Measurements from ENCODE around the gene GRPEL1. TPM values are rescaled to one million over a fixed set of nuclear protein-coding genes. Genes with fewer than 3 reads are reported as not detected.

The GRPEL1 gene
- total RNA-seq, 1 donor from 2014 or later, result 13.3 TPM

GRCh38 chr4:7021930-7022664 lies 45.8 kb downstream of the GRPEL1 start:
- DNase-seq, result no peak

DNA sequence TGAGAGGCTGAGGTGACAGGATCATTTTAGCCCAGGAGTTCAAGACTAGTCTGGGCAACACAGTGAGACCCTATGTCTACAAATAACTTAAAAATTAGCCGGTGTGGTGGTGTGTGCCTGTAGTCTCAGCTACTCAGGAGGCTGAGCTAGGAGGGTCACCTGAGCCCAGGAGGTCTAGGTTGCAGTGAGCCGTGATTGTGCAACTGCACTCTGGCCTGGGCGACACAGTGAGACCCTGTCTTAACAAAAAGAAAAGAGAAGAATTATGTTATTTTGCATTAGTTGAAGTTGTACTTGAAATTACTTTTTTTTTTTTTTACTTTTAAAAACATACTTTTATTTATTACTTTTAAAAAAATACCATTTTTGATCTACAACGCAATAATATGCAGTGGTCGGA lies 46.5 kb downstream of the GRPEL1 start:
- no peak for DNase-seq

- no peak for DNase-seq
Observed at GRCh38 chr4:7020856-7021255, 47.0 kb downstream of the GRPEL1 start.

GRCh38 chr4:7020290-7020689 lies 47.6 kb downstream of the GRPEL1 start:
- no peak for DNase-seq

- DNase-seq, result no peak
Observed at GRCh38 chr4:7019367-7019766, 48.5 kb downstream of the GRPEL1 start.

DNA sequence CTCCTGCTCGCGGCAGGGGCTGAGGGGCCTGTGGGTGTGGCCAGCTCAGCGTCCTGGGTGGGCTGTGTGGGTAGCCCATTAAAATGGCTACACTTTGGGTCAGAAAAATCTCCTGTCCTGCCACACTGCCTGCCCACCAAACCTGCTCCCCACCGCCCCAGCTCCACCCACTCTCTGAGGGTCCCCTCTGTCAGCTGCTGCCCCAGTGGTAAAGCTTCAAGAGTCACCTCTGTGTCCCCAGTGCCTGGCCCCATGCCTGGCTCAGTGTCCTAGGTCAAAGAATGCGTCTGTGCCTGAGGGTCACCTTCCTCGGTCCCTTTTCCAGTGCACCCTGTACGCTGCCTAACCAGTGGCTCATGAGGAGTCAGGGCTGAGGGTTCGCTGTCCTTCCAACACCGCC lies 49.6 kb downstream of the GRPEL1 start:
- no peak for DNase-seq

DNA sequence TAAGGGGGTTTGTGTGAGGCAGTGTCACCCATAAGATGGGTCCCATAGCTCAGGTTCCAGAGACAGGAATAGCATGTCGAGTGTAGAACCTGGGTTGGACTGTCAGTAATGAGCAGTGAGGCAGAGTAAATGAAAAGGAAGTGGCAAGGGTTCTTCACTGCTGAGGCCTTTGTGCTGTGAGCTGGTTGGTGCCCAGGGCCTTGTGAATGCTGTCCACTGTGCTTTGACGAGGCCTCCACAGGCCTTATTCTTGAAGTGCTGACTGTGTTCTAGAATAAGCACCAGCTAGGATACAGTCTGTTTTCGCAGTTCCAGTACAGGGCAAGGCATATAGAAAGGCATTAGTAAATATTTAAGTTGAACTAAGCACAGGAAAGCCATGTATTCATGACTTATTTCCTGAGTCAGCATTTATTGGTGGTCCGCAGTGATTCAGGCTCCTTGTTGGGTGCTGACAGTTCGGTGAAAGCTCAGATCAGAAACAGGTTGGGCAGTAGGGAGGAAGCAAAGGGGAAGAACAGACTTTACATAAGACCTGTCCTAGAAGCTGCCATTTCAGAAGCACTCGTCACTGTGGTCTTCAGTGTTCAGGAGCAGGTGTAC lies 50.3 kb downstream of the GRPEL1 start:
- no peak for DNase-seq

- no peak for DNase-seq
Observed at GRCh38 chr4:7016512-7016911, 51.4 kb downstream of the GRPEL1 start.

DNA sequence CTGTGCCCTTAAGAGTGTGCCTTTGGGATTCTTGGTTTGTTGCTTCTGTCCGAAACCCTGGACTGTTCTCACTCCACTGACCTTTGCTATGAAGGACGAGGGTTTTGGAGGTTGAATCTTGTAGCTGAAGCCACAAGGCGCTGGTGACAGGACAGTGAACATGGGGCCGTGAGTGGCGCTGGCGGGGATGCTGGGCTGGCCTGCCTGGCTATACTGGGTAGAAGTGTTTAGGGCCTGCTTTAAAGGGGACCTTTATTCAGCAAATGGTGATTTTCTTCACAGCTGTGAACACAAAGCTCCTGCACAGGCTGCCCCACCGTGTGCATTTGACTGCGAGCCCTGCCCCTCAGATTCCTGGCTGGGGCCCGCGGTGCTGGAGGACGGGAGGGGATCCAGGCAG lies 51.8 kb downstream of the GRPEL1 start:
- no peak for DNase-seq

DNA sequence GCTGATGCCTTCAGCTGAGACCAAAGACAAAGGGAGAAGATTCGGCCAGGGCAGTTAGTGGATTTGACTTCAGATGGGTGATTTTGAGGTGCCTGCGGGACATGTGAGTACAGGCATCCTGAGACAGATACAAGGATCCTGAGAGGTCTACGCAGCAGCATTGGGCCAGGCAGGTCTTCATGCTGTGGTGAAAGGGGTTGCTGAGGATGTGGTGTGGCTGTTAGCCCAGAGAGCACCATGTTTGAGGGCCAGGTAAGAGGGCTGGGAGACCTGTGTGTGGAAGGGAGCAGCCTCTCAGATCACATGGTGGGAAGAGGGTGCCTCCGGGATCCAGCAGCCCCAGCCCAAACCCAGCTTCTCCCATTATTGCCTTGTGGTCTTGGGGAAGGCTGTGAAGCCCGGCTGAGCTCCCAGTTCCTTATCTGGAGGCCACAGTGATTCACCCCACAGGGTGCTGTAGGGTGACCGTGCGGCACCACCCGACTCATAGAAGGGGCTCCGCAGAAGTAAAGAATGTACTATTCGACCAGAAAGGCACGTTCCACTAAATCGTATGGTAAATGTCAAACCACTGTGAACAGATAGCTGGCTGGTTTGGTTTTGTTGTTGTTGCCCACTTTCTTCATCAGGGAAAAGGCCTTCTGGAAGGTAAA lies 52.4 kb downstream of the GRPEL1 start:
- no peak for DNase-seq

GRCh38 chr4:7014815-7015214 lies 53.0 kb downstream of the GRPEL1 start:
- no peak for DNase-seq

- no peak for DNase-seq
Observed at GRCh38 chr4:7013175-7013574, 54.7 kb downstream of the GRPEL1 start.

GRCh38 chr4:7009564-7009963 lies 58.3 kb downstream of the GRPEL1 start:
- DNase-seq, result no peak

Other genes with a start within 250 kb of the GRPEL1 start
- gene TBC1D14, start 158.2 kb downstream of the GRPEL1 start, total RNA-seq, result 35.0 TPM
- 12.0 TPM for gene TADA2B, start 24.7 kb downstream of the GRPEL1 start, total RNA-seq
- 5.8 TPM for gene SORCS2, start 124.5 kb upstream of the GRPEL1 start, total RNA-seq